GM12878 (cell line): Measurements from ENCODE around the gene FGF12. TPM values are rescaled to one million over a fixed set of nuclear protein-coding genes. Genes with fewer than 3 reads are reported as not detected.

Experiments
- ATAC-seq: fragments of 200-7000 bp; cut with Tn5 transposase; 3 replicates; pipeline ENCODE4 v1.9.1; 2020; ENCODE audit warnings: mild to moderate bottlenecking, moderate library complexity
- BruUV-seq: library from RNA; stranded (reverse); fragments of 400-500 nt; replicated peaks from 2 replicates; lab custom pipeline; 2021; lab: Mats Ljungman, UMichigan
- CTCF ChIA-PET: fragments of 300-600 bp; sonication (Branson Sonifier 250); formaldehyde crosslinking; extraction: SDS; loops from one replicate; lab custom pipeline; 2021; ENCODE audit warnings: inconsistent platforms; lab: Yijun Ruan, JAX
- POLR2A ChIA-PET: fragments of 350-600 bp; formaldehyde crosslinking; extraction: SDS; loops from one replicate; lab custom pipeline; 2021; ENCODE audit warnings: inconsistent platforms; lab: Charles Lee
- RAD21 ChIA-PET: fragments of 300-600 bp; sonication (Branson Sonifier 250); formaldehyde crosslinking; loops from one replicate; lab custom pipeline; 2023; ENCODE audit warnings: antibody characterized with exemption; ENCODE audit not compliant: unreplicated experiment; lab: Charles Lee
- SMC1A ChIA-PET: fragments of 300-600 bp; sonication (Branson Sonifier 250); formaldehyde crosslinking; loops from one replicate; lab custom pipeline; 2023; ENCODE audit not compliant: unreplicated experiment, uncharacterized antibody; lab: Charles Lee
- DNase-seq: peaks from one replicate; pipeline ENCODE4 v3.0.0-alpha.2; 2011; ENCODE audit warnings: low read depth, low spot score
- FAIRE-seq: peaks from 3 replicates; lab custom pipeline; 2011; peaks lifted over from hg19 to GRCh38; lab: Jason Lieb, UNC
- H2AFZ ChIP-seq: 2 replicates; pipeline ENCODE4 v1.6.0; 2011; ENCODE audit warnings: low read depth, low read length, control low read depth; ENCODE audit not compliant: control insufficient read depth
- H3K27ac ChIP-seq: 2 replicates; pipeline ENCODE4 v1.5.1; 2011; ENCODE audit warnings: control low read depth; ENCODE audit not compliant: control insufficient read depth, insufficient read depth
- H3K27me3 ChIP-seq, 2 experiments: replicated peaks in 1 of 2; 2 replicates each; pipeline versions ENCODE4 v1.6.0 to v1.6.1; 2011; ENCODE audit warnings: low read length in 1 of 2; ENCODE audit not compliant: control insufficient read depth in 2 of 2, insufficient read depth in 2 of 2
- H3K36me3 ChIP-seq, 2 experiments: 2 replicates each; pipeline ENCODE4 v1.5.1; 2011; ENCODE audit warnings: low read length in 1 of 2; ENCODE audit not compliant: control insufficient read depth in 2 of 2, insufficient read depth in 2 of 2
- H3K4me1 ChIP-seq: 2 replicates; pipeline ENCODE4 v1.6.1; 2011; ENCODE audit warnings: mild to moderate bottlenecking, low read length, moderate library complexity, mixed read lengths; ENCODE audit not compliant: control insufficient read depth, insufficient read depth
- H3K4me2 ChIP-seq: 2 replicates; pipeline ENCODE4 v1.6.0; 2011; ENCODE audit warnings: control low read depth; ENCODE audit not compliant: control insufficient read depth, insufficient read depth
- H3K4me3 ChIP-seq: fragments of 200-600 bp; sonication (generic); 2 replicates; pipeline ENCODE4 v1.5.1; 2016
- H3K79me2 ChIP-seq: 2 replicates; pipeline ENCODE4 v1.6.0; 2011; ENCODE audit warnings: low read length; ENCODE audit not compliant: control insufficient read depth, insufficient read depth
- H3K9ac ChIP-seq: 2 replicates; pipeline ENCODE4 v1.8.0; 2011; ENCODE audit warnings: low read length, control low read depth, mixed read lengths; ENCODE audit not compliant: control insufficient read depth, insufficient read depth
- H3K9me3 ChIP-seq: replicated peaks from 3 replicates; pipeline ENCODE4 v1.5.1; 2011; ENCODE audit warnings: mild to moderate bottlenecking, low read length; ENCODE audit not compliant: control insufficient read depth, insufficient read depth
- H4K20me1 ChIP-seq: 2 replicates; pipeline ENCODE4 v1.6.0; 2011; ENCODE audit not compliant: control insufficient read depth, insufficient read depth
- ATF7 ChIP-seq: fragments of 450-650 bp; IDR thresholded peaks from 2 replicates; pipeline ENCODE4 v1.6.1; 2016; ENCODE audit warnings: low read depth, mild to moderate bottlenecking
- CHD4 ChIP-seq: fragments of 200-600 bp; sonication (generic); IDR thresholded peaks from 2 replicates; pipeline ENCODE4 v1.6.1; 2016; ENCODE audit warnings: mild to moderate bottlenecking
- E2F8 ChIP-seq: fragments of 450-650 bp; IDR thresholded peaks from 2 replicates; pipeline ENCODE4 v1.6.1; 2018; ENCODE audit warnings: mild to moderate bottlenecking, low read depth, moderate library complexity; ENCODE audit not compliant: partially characterized antibody
- EP300 ChIP-seq, 2 experiments: fragments of 150-350 bp in 1 of 2; IDR thresholded peaks; 2 replicates each; pipeline ENCODE4 v1.6.1; 2011 to 2012; ENCODE audit warnings: low read depth in 2 of 2, low read length in 2 of 2, borderline replicate concordance in 1 of 2, improper control_type of control experiment in 1 of 2, inconsistent platforms in 1 of 2; ENCODE audit not compliant: control insufficient read depth in 1 of 2
- FOS ChIP-seq: IDR thresholded peaks from 3 replicates; pipeline ENCODE4 v1.6.1; 2011; ENCODE audit warnings: borderline replicate concordance; ENCODE audit not compliant: insufficient read length; ENCODE audit errors: extremely low read depth
- KDM1A ChIP-seq: fragments of 200-600 bp; sonication (generic); IDR thresholded peaks from 2 replicates; pipeline ENCODE4 v1.6.1; 2016; ENCODE audit warnings: borderline replicate concordance
- MEF2B ChIP-seq: fragments of 450-650 bp; IDR thresholded peaks from 2 replicates; pipeline ENCODE4 v1.6.1; 2018; ENCODE audit warnings: mild to moderate bottlenecking, moderate library complexity; ENCODE audit not compliant: partially characterized antibody, poor library complexity, severe bottlenecking
- MTA2 ChIP-seq: fragments of 450-650 bp; IDR thresholded peaks from 2 replicates; pipeline ENCODE4 v1.6.1; 2016; ENCODE audit warnings: low read depth, mild to moderate bottlenecking, moderate library complexity
- MXI1 ChIP-seq: fragments of 150-350 bp; IDR thresholded peaks from 2 replicates; pipeline ENCODE4 v1.6.1; 2011; ENCODE audit warnings: low read depth, mild to moderate bottlenecking, inconsistent platforms, low read length, improper control_type of control experiment
- PML ChIP-seq: IDR thresholded peaks from 2 replicates; pipeline ENCODE4 v1.6.1; 2012; ENCODE audit warnings: low read length, inconsistent platforms
- RB1 ChIP-seq: fragments of 450-650 bp; formaldehyde crosslinking; IDR thresholded peaks from 2 replicates; pipeline ENCODE4 v1.6.1; 2017; ENCODE audit warnings: mild to moderate bottlenecking, borderline replicate concordance
- USF1 ChIP-seq: IDR thresholded peaks from 2 replicates; pipeline ENCODE4 v1.6.1; 2011; ENCODE audit warnings: borderline replicate concordance, low read depth, mild to moderate bottlenecking, moderate library complexity, mixed read lengths, low read length; ENCODE audit not compliant: insufficient read depth; ENCODE audit errors: extremely low read length
- YBX1 ChIP-seq: fragments of 450-650 bp; IDR thresholded peaks from 2 replicates; pipeline ENCODE4 v1.6.1; 2016; ENCODE audit warnings: antibody characterized with exemption
- ZNF217 ChIP-seq: fragments of 450-650 bp; IDR thresholded peaks from 2 replicates; pipeline ENCODE4 v1.6.1; 2017; ENCODE audit warnings: antibody characterized with exemption, mild to moderate bottlenecking
- ZNF384 ChIP-seq: IDR thresholded peaks from 2 replicates; pipeline ENCODE4 v1.6.1; 2012; ENCODE audit warnings: low read depth, mild to moderate bottlenecking, low read length, improper control_type of control experiment, borderline replicate concordance
- ZNF622 ChIP-seq: fragments of 450-650 bp; IDR thresholded peaks from 2 replicates; pipeline ENCODE4 v1.6.1; 2017; ENCODE audit warnings: mild to moderate bottlenecking, inconsistent platforms
- ZSCAN29 ChIP-seq: fragments of 450-650 bp; IDR thresholded peaks from 2 replicates; pipeline ENCODE4 v1.6.1; 2017; ENCODE audit warnings: mild to moderate bottlenecking, moderate library complexity
- WGBS: methylation state at CpG from one replicate; pipeline ENCODE4 v1.1.6; 2016; ENCODE audit warnings: low lambda C conversion rate; ENCODE audit not compliant: insufficient replicate concordance, insufficient coverage; ENCODE audit errors: missing lambda C conversion rate; 5-methylcytosine and 5-hydroxymethylcytosine counted together
- in situ Hi-C: fragments of 300-500 bp; cut with MboI; formaldehyde crosslinking; loops from 9 replicates; pipeline ENCODE4 v1.14.3; 2018; ENCODE audit warnings: mixed read lengths
- intact Hi-C: fragments of 100-400 bp; cut with micrococcal nuclease; formaldehyde crosslinking; loops from one replicate; pipeline ENCODE4 v1.14.2; 2022; ENCODE audit not compliant: unreplicated experiment
- polyA plus RNA-seq, 11 experiments: library from polyadenylated mRNA; depleted of rRNA in 4 of 11; unstranded in 6 of 11; stranded (reverse) in 5 of 11; fragments of >200 nt; fragmentation: Nextera tagmentation in 4 of 11; fragmentation: Illumina TruSeq in 1 of 11; extraction: Ambion mirVana in 4 of 11; extraction: Trizol in 1 of 11; gene quantifications; 1 replicate in 1 of 11; 2 replicates in 10 of 11; pipeline versions ENCODE4 v1.2.1 to v1.2.3, GENCODE V29; 2011 to 2016; ENCODE audit warnings: inconsistent platforms in 2 of 11, missing spikeins in 2 of 11, low read depth in 1 of 11
- total RNA-seq, 4 experiments: library from RNA; depleted of rRNA in 3 of 4; stranded (reverse); fragments of >200 nt in 3 of 4; fragmentation: Illumina TruSeq in 1 of 4; extraction: Trizol in 1 of 4; gene quantifications; 2 replicates each; pipeline versions ENCODE4 v1.2.1 to v1.2.3, GENCODE V29; 2013 to 2021

FGF12 gene
- total and polyA plus RNA-seq, 10 of the 15 experiments (the other 5 are each of a cell fraction or from before 2014, with no cell fraction given) = 0.03 to 0.43 (median 0.13) TPM; not detected in 7

GRCh38 chr3:192128060-192128459 lies 599.3 kb downstream of the FGF12 start:
- 21% methylated on average over 4 of the region's 4 CpGs for WGBS
- intact Hi-C loops = loop anchor here (10.0 kb wide), 1 partner anchor 713 kb away; no protein-coding TSS in a partner anchor
- Histone ChIP-seq H3K9ac (no peak overlapping the region), H3K27me3 (no peaks in the 10 kb centered on the region), H2AFZ (no peak overlapping the region), H3K27ac (no peak overlapping the region), H3K4me2 (no peak overlapping the region), H3K4me1 (peaks cover 4% of the 10 kb centered on the region), H3K79me2 (no peaks in the 10 kb centered on the region), H3K4me3 (no peak overlapping the region), H3K36me3 (no peaks in the 10 kb centered on the region), H4K20me1 (no peaks in the 10 kb centered on the region), H3K9me3 (no peaks in the 10 kb centered on the region; the same call in 2 of the 3 replicates)
- TF ChIP-seq KDM1A (no peak), MXI1 (no peak), EP300 (IDR thresholded peaks at IDR 0.05; ENCODE audit: borderline replicate concordance in 1 of 2, control insufficient read depth in 1 of 2, low read depth in 2 of 2, low read length in 2 of 2) (peak; percentile 24 to 63; a peak in 1 of 4 replicates), PML (no peak), YBX1 (no peak), FOS (no peak), ATF7 (peak; percentile 56), CHD4 (no peak), ZSCAN29 (peak; percentile 75), ZNF622 (no peak), ZNF217 (peak; percentile 43; the same call in 1 of the 2 replicates), E2F8 (no peak), RB1 (no peak), MEF2B (no peak), ZNF384 (peak; percentile 66; the same call in 1 of the 2 replicates), USF1 (no peak), MTA2 (no peak)
- CTCF ChIA-PET = interaction anchor here (0.6 to 3.0 kb wide), 5 partner anchors 13 to 295 kb away, joined by 3 to 11 read pairs (median 3); no protein-coding TSS in a partner anchor
- DNase-seq (peak; percentile 7), ATAC-seq (peak; percentile 60), FAIRE-seq (no peak)
- POLR2A ChIA-PET = interaction anchor here (0.7 kb wide), 2 partner anchors 18 to 743 kb away, joined by 3 read pairs; no protein-coding TSS in a partner anchor
- SMC1A ChIA-PET = interaction anchor here (0.6 to 2.9 kb wide), 12 partner anchors 7 to 984 kb away, joined by 3 to 15 read pairs (median 4); no protein-coding TSS in a partner anchor
- in situ Hi-C loops = no loop called here
- RAD21 ChIA-PET = interaction anchor here (1.0 to 3.1 kb wide), 4 partner anchors 8 to 875 kb away, joined by 3 to 10 read pairs (median 6); no protein-coding TSS in a partner anchor
- BruUV-seq = no TSS peak
